GM12878 (cell line): ENCODE data around the gene RARG. TPM values are rescaled to one million over a fixed set of nuclear protein-coding genes. Genes with fewer than 3 reads are reported as not detected.

Experiments
- ATF2 ChIP-seq: IDR thresholded peaks from 2 replicates; pipeline ENCODE4 v1.6.1; 2012; ENCODE audit warnings: low read length, inconsistent platforms
- BHLHE40 ChIP-seq, 2 experiments: fragments of 450-650 bp in 1 of 2; IDR thresholded peaks; 2 replicates each; pipeline ENCODE4 v1.6.1; 2011 to 2017; ENCODE audit warnings: low read depth in 2 of 2, borderline replicate concordance in 1 of 2, improper control_type of control experiment in 1 of 2, low read length in 1 of 2, mild to moderate bottlenecking in 1 of 2
- CBX5 ChIP-seq: sonication (generic); IDR thresholded peaks from 2 replicates; pipeline ENCODE4 v1.6.1; 2016; ENCODE audit warnings: low read depth, moderate library complexity, mild to moderate bottlenecking, inconsistent platforms
- ELK1 ChIP-seq: IDR thresholded peaks from 2 replicates; pipeline ENCODE4 v1.6.1; 2012; ENCODE audit warnings: low read depth, low read length, improper control_type of control experiment
- ETV6 ChIP-seq, 2 experiments: fragments of 450-650 bp in 1 of 2; IDR thresholded peaks in 1 of 2; conservative IDR thresholded peaks in 1 of 2; 2 replicates each; pipeline ENCODE4 v1.6.1; 2014; ENCODE audit warnings: antibody characterized with exemption in 1 of 2, borderline replicate concordance in 1 of 2, low read depth in 1 of 2, mild to moderate bottlenecking in 1 of 2, moderate library complexity in 1 of 2
- FOS ChIP-seq: IDR thresholded peaks from 3 replicates; pipeline ENCODE4 v1.6.1; 2011; ENCODE audit warnings: borderline replicate concordance; ENCODE audit not compliant: insufficient read length; ENCODE audit errors: extremely low read depth
- MAX ChIP-seq: IDR thresholded peaks from 2 replicates; pipeline ENCODE4 v1.6.1; 2012; ENCODE audit warnings: low read depth, low read length, improper control_type of control experiment
- MXI1 ChIP-seq: fragments of 150-350 bp; IDR thresholded peaks from 2 replicates; pipeline ENCODE4 v1.6.1; 2011; ENCODE audit warnings: low read depth, mild to moderate bottlenecking, inconsistent platforms, low read length, improper control_type of control experiment
- NFIC ChIP-seq: IDR thresholded peaks from 2 replicates; pipeline ENCODE4 v1.6.1; 2012; ENCODE audit warnings: low read depth, mild to moderate bottlenecking, inconsistent platforms, low read length, moderate library complexity
- NFXL1 ChIP-seq: fragments of 450-650 bp; IDR thresholded peaks from 2 replicates; pipeline ENCODE4 v1.6.1; 2017; ENCODE audit warnings: antibody characterized with exemption, mild to moderate bottlenecking, borderline replicate concordance
- NFYA ChIP-seq: IDR thresholded peaks from 2 replicates; pipeline ENCODE4 v1.6.1; 2011; ENCODE audit warnings: low read depth, mild to moderate bottlenecking, low read length, improper control_type of control experiment, borderline replicate concordance
- NRF1 ChIP-seq: conservative IDR thresholded peaks from 2 replicates; pipeline ENCODE4 v1.6.1; 2011; ENCODE audit warnings: mild to moderate bottlenecking, low read depth, low read length, improper control_type of control experiment
- POLR2A ChIP-seq: IDR thresholded peaks from 2 replicates; pipeline ENCODE4 v1.6.1; 2011; ENCODE audit warnings: low read depth, mild to moderate bottlenecking, low read length
- PRDM15 ChIP-seq: fragments of 450-650 bp; formaldehyde crosslinking; IDR thresholded peaks from 2 replicates; pipeline ENCODE4 v1.4.0; 2020; ENCODE audit warnings: mild to moderate bottlenecking, moderate library complexity
- RAD51 ChIP-seq: fragments of 450-650 bp; IDR thresholded peaks from 2 replicates; pipeline ENCODE4 v1.6.1; 2016; ENCODE audit warnings: moderate library complexity, mild to moderate bottlenecking, inconsistent platforms
- RUNX3 ChIP-seq: IDR thresholded peaks from 2 replicates; pipeline ENCODE4 v1.6.1; 2012; ENCODE audit warnings: low read length, inconsistent platforms
- SIN3A ChIP-seq: IDR thresholded peaks from 2 replicates; pipeline ENCODE4 v1.6.1; 2012; ENCODE audit warnings: low read depth, low read length, improper control_type of control experiment
- SMAD5 ChIP-seq: IDR thresholded peaks from 2 replicates; pipeline ENCODE4 v1.6.1; 2016; ENCODE audit warnings: antibody characterized with exemption, low read depth
- SP1 ChIP-seq: IDR thresholded peaks from one replicate; pipeline ENCODE4 v1.6.1; 2011; ENCODE audit warnings: low read depth, low read length
- SPI1 ChIP-seq: IDR thresholded peaks from 2 replicates; pipeline ENCODE4 v1.6.1; 2011; ENCODE audit warnings: low read depth, mild to moderate bottlenecking, low read length, moderate library complexity, borderline replicate concordance; ENCODE audit not compliant: insufficient read depth
- SREBF2 ChIP-seq: IDR thresholded peaks from 2 replicates; pipeline ENCODE4 v1.6.1; 2012; ENCODE audit warnings: mild to moderate bottlenecking, low read length
- TCF12 ChIP-seq: IDR thresholded peaks from 2 replicates; pipeline ENCODE4 v1.6.1; 2011; ENCODE audit warnings: low read depth, mild to moderate bottlenecking, low read length
- TCF7 ChIP-seq: IDR thresholded peaks from 2 replicates; pipeline ENCODE4 v1.6.1; 2014; ENCODE audit warnings: antibody characterized with exemption, borderline replicate concordance
- USF2 ChIP-seq: IDR thresholded peaks from 2 replicates; pipeline ENCODE4 v1.6.1; 2011; ENCODE audit warnings: low read depth, low read length, improper control_type of control experiment, borderline replicate concordance
- polyA plus RNA-seq, 11 experiments: library from polyadenylated mRNA; depleted of rRNA in 4 of 11; unstranded in 6 of 11; stranded (reverse) in 5 of 11; fragments of >200 nt; fragmentation: Nextera tagmentation in 4 of 11; fragmentation: Illumina TruSeq in 1 of 11; extraction: Ambion mirVana in 4 of 11; extraction: Trizol in 1 of 11; gene quantifications; 1 replicate in 1 of 11; 2 replicates in 10 of 11; pipeline versions ENCODE4 v1.2.1 to v1.2.3, GENCODE V29; 2011 to 2016; ENCODE audit warnings: inconsistent platforms in 2 of 11, missing spikeins in 2 of 11, low read depth in 1 of 11
- total RNA-seq, 4 experiments: library from RNA; depleted of rRNA in 3 of 4; stranded (reverse); fragments of >200 nt in 3 of 4; fragmentation: Illumina TruSeq in 1 of 4; extraction: Trizol in 1 of 4; gene quantifications; 2 replicates each; pipeline versions ENCODE4 v1.2.1 to v1.2.3, GENCODE V29; 2013 to 2021

Gene RARG
- total and polyA plus RNA-seq, 10 of the 15 experiments (the other 5 are each of a cell fraction or from before 2014, with no cell fraction given): 0.27 to 8.1 (median 4.1) TPM

GRCh38 chr12:53219292-53219955 lies 12.6 kb downstream of the RARG start (continued):
- TF ChIP-seq TCF12: peak; percentile 76; the same call in 1 of the 2 replicates
- peak; percentile 8 to 68; a peak in 2 of 4 replicates for TF ChIP-seq BHLHE40 (IDR thresholded peaks at IDR 0.05; ENCODE audit: borderline replicate concordance in 1 of 2, low read depth in 2 of 2, low read length in 1 of 2)
- TF ChIP-seq TCF7: no peak
- no peak for TF ChIP-seq NFYA
- TF ChIP-seq ETV6 (conservative IDR thresholded peaks at IDR 0.05 in 1 of 2, IDR thresholded peaks at IDR 0.05 in 1 of 2; ENCODE audit: borderline replicate concordance in 1 of 2, low read depth in 1 of 2): peak in 1 of 2 experiments; percentile 45; a peak in 2 of 4 replicates
- TF ChIP-seq SREBF2: no peak
- TF ChIP-seq RUNX3: peak; percentile 97
- no peak for TF ChIP-seq NFXL1
- no peak for TF ChIP-seq USF2
- TF ChIP-seq SPI1: no peak
- no peak for TF ChIP-seq PRDM15
- peak; percentile 36; the same call in 1 of the 2 replicates for TF ChIP-seq POLR2A
- TF ChIP-seq SIN3A: peak; percentile 68; the same call in 1 of the 2 replicates
- TF ChIP-seq CBX5: no peak
- no peak for TF ChIP-seq ELK1
- no peak for TF ChIP-seq RAD51
- no peak for TF ChIP-seq ATF2
- TF ChIP-seq NFIC: peak; percentile 83; the same call in 1 of the 2 replicates
- no peak for TF ChIP-seq FOS
- no peak for TF ChIP-seq SMAD5
- peak; percentile 44; the same call in 1 of the 2 replicates for TF ChIP-seq MXI1
- no peak for TF ChIP-seq NRF1
- TF ChIP-seq MAX: peak; percentile 65
- TF ChIP-seq SP1: peak; percentile 19
